GM23338 (cell line): ENCODE data around the gene SEPHS1. TPM values are rescaled to one million over a fixed set of nuclear protein-coding genes. Genes with fewer than 3 reads are reported as not detected.

ENCODE experiments used
- ATAC-seq: fragments of 200-7000 bp; cut with Tn5 transposase; 3 replicates; pipeline ENCODE4 v1.9.1; 2020
- DNase-seq: peaks from one replicate; pipeline ENCODE4 v3.0.0-alpha.2; 2015; ENCODE audit warnings: low spot score
- H2AFZ ChIP-seq: fragments of 200-600 bp; sonication (generic); 2 replicates; pipeline ENCODE4 v1.8.0; 2016; ENCODE audit warnings: antibody characterized with exemption, mild to moderate bottlenecking, moderate library complexity
- H3F3A ChIP-seq: fragments of 200-600 bp; sonication (generic); replicated peaks from 2 replicates; pipeline ENCODE4 v1.8.0; 2017; ENCODE audit warnings: antibody characterized with exemption, mixed run types, low read depth
- H3K27ac ChIP-seq: fragments of 200-600 bp; sonication (generic); 2 replicates; pipeline ENCODE4 v1.6.1; 2016; ENCODE audit warnings: low read depth
- H3K27me3 ChIP-seq: fragments of 200-600 bp; sonication (generic); 2 replicates; pipeline ENCODE4 v1.8.0; 2016; ENCODE audit warnings: mild to moderate bottlenecking, mixed run types, moderate library complexity; ENCODE audit not compliant: insufficient read depth
- H3K36me3 ChIP-seq: fragments of 200-600 bp; sonication (generic); 2 replicates; pipeline ENCODE4 v1.8.0; 2016; ENCODE audit warnings: mild to moderate bottlenecking; ENCODE audit not compliant: insufficient read depth
- H3K4me1 ChIP-seq: fragments of 200-600 bp; sonication (generic); 2 replicates; pipeline ENCODE4 v1.8.0; 2016; ENCODE audit warnings: mild to moderate bottlenecking, moderate library complexity; ENCODE audit not compliant: insufficient read depth
- H3K4me2 ChIP-seq: fragments of 200-600 bp; sonication (generic); 2 replicates; pipeline ENCODE4 v1.7.1; 2017; ENCODE audit warnings: mixed run types
- H3K4me3 ChIP-seq: fragments of 200-600 bp; sonication (generic); 2 replicates; pipeline ENCODE4 v1.6.1; 2016; ENCODE audit warnings: mixed run types
- H3K79me2 ChIP-seq: fragments of 200-600 bp; sonication (generic); replicated peaks from 2 replicates; pipeline ENCODE4 v1.8.0; 2017; ENCODE audit warnings: mild to moderate bottlenecking; ENCODE audit not compliant: insufficient read depth
- H3K9me2 ChIP-seq: fragments of 200-600 bp; sonication (generic); 2 replicates; pipeline ENCODE4 v1.8.0; 2017; ENCODE audit not compliant: insufficient read depth
- H4K20me1 ChIP-seq: fragments of 200-600 bp; sonication (generic); replicated peaks from 2 replicates; pipeline ENCODE4 v1.8.0; 2017; ENCODE audit warnings: mild to moderate bottlenecking; ENCODE audit not compliant: insufficient read depth
- H3K27ac Mint-ChIP-seq: 2 replicates; pipeline ENCODE4 v1.8.0; 2020; ENCODE audit warnings: inconsistent platforms, mild to moderate bottlenecking, moderate library complexity, mixed read lengths
- H3K27me3 Mint-ChIP-seq: 3 replicates; pipeline ENCODE4 v1.8.0; 2022; ENCODE audit warnings: low read depth, mild to moderate bottlenecking, moderate library complexity, mixed read lengths, inconsistent platforms; ENCODE audit not compliant: insufficient read depth, poor library complexity
- H3K36me3 Mint-ChIP-seq: 3 replicates; pipeline ENCODE4 v1.8.0; 2021; ENCODE audit warnings: low read depth, mild to moderate bottlenecking, inconsistent platforms, moderate library complexity, mixed read lengths
- H3K4me1 Mint-ChIP-seq: 3 replicates; pipeline ENCODE4 v1.8.0; 2020; ENCODE audit warnings: mild to moderate bottlenecking, inconsistent platforms, mixed read lengths
- H3K4me3 Mint-ChIP-seq: 3 replicates; pipeline ENCODE4 v1.8.0; 2021; ENCODE audit warnings: moderate library complexity, mild to moderate bottlenecking, inconsistent platforms, mixed read lengths
- H3K9me3 Mint-ChIP-seq: 3 replicates; pipeline ENCODE4 v1.8.0; 2020; ENCODE audit warnings: moderate library complexity, mild to moderate bottlenecking, inconsistent platforms, mixed read lengths
- CREB1 ChIP-seq: fragments of 250-450 bp; sonication (Bioruptor Pico); IDR thresholded peaks from 2 replicates; pipeline ENCODE4 v1.5.0; 2020; ENCODE audit warnings: low read depth, mild to moderate bottlenecking, moderate library complexity
- CTCF ChIP-seq, 2 experiments: fragments of 200-600 bp in 1 of 2; sonication (generic) in 1 of 2; conservative IDR thresholded peaks; 2 replicates each; pipeline versions ENCODE4 v1.5.1 to v1.6.1; 2016 to 2017; ENCODE audit warnings: antibody characterized with exemption in 2 of 2, low read depth in 2 of 2, mild to moderate bottlenecking in 2 of 2, moderate library complexity in 1 of 2
- EZH2phosphoT487 ChIP-seq: fragments of 200-600 bp; sonication (generic); IDR thresholded peaks from one replicate; pipeline ENCODE4 v1.8.1; 2018; ENCODE audit warnings: antibody characterized with exemption; ENCODE audit not compliant: unreplicated experiment
- NANOG ChIP-seq: IDR thresholded peaks from 2 replicates; pipeline ENCODE4 v1.6.1; 2016; ENCODE audit warnings: antibody characterized with exemption, borderline replicate concordance
- POLR2AphosphoS5 ChIP-seq: IDR thresholded peaks from 2 replicates; pipeline ENCODE4 v1.6.1; 2016; ENCODE audit warnings: antibody characterized with exemption, low read depth
- ZNF114 ChIP-seq: fragments of 250-450 bp; sonication (Bioruptor Pico); IDR thresholded peaks from 2 replicates; pipeline ENCODE4 v1.5.0; 2020; ENCODE audit warnings: mild to moderate bottlenecking, moderate library complexity
- ZNF331 ChIP-seq: fragments of 250-450 bp; sonication (Bioruptor Pico); IDR thresholded peaks from 2 replicates; pipeline ENCODE4 v1.5.0; 2020; ENCODE audit warnings: low read depth, mild to moderate bottlenecking, moderate library complexity
- polyA plus RNA-seq: library from polyadenylated mRNA; unstranded; fragments of >200 nt; fragmentation: Nextera tagmentation; extraction: Ambion mirVana; gene quantifications from 2 replicates; pipeline ENCODE4 v1.2.1, GENCODE V29; 2016
- total RNA-seq: library from RNA; depleted of rRNA; stranded (reverse); fragments of >200 nt; shearing (Covaris generic); gene quantifications from 2 replicates; pipeline ENCODE4 v1.2.3, GENCODE V29; 2014
- TF ChIP-seq, protein P1 (sequence below): fragments of 250-450 bp; sonication (Bioruptor Pico); IDR thresholded peaks from 2 replicates; pipeline ENCODE4 v1.5.0; 2020; ENCODE audit warnings: mild to moderate bottlenecking, moderate library complexity

SEPHS1 gene
- total and polyA plus RNA-seq, 2 experiments from 2014 or later = 260 to 609 TPM

- peaks cover 40% of the 10 kb centered on the region for H3K27me3 Mint-ChIP-seq
- no peaks in the 10 kb centered on the region for H3K9me3 Mint-ChIP-seq
- H3K36me3 Mint-ChIP-seq = peaks cover 4% of the 10 kb centered on the region; the same call in 1 of the 3 replicates
- DNase-seq (peak; percentile 78), ATAC-seq (peak; percentile 41)
- peak overlapping the region; percentile 74 for H3K4me2 ChIP-seq
- H3K36me3 ChIP-seq = no peaks in the 10 kb centered on the region
- H4K20me1 ChIP-seq = no peaks in the 10 kb centered on the region
- H3K9me2 ChIP-seq = no peaks in the 10 kb centered on the region
- peaks cover 36% of the 10 kb centered on the region for H3K4me1 ChIP-seq
- H2AFZ ChIP-seq = no peak overlapping the region
- H3F3A ChIP-seq = peaks cover 33% of the 10 kb centered on the region
- peak overlapping the region; percentile 100 for H3K27ac ChIP-seq
- H3K4me3 ChIP-seq = peak overlapping the region; percentile 56; the same call in 1 of the 2 replicates
- H3K4me1 Mint-ChIP-seq = peaks cover 48% of the 10 kb centered on the region
- peak overlapping the region; percentile 93 for H3K4me3 Mint-ChIP-seq
- H3K27ac Mint-ChIP-seq = peak overlapping the region; percentile 100
- no peaks in the 10 kb centered on the region; the same call in 1 of the 2 replicates for H3K79me2 ChIP-seq
- no peaks in the 10 kb centered on the region for H3K27me3 ChIP-seq
- TF ChIP-seq EZH2phosphoT487 = no peak
- TF ChIP-seq ZNF331 (CRISPR knock-in tag) = no peak
- no peak for TF ChIP-seq ZNF114 (CRISPR knock-in tag)
- no peak for TF ChIP-seq POLR2AphosphoS5
- TF ChIP-seq NANOG = no peak
- TF ChIP-seq CREB1 (CRISPR knock-in tag) = no peak
- peak; percentile 73 to 94 for TF ChIP-seq CTCF (conservative IDR thresholded peaks at IDR 0.05; ENCODE audit: low read depth in 2 of 2)
- TF ChIP-seq, protein P1, sequence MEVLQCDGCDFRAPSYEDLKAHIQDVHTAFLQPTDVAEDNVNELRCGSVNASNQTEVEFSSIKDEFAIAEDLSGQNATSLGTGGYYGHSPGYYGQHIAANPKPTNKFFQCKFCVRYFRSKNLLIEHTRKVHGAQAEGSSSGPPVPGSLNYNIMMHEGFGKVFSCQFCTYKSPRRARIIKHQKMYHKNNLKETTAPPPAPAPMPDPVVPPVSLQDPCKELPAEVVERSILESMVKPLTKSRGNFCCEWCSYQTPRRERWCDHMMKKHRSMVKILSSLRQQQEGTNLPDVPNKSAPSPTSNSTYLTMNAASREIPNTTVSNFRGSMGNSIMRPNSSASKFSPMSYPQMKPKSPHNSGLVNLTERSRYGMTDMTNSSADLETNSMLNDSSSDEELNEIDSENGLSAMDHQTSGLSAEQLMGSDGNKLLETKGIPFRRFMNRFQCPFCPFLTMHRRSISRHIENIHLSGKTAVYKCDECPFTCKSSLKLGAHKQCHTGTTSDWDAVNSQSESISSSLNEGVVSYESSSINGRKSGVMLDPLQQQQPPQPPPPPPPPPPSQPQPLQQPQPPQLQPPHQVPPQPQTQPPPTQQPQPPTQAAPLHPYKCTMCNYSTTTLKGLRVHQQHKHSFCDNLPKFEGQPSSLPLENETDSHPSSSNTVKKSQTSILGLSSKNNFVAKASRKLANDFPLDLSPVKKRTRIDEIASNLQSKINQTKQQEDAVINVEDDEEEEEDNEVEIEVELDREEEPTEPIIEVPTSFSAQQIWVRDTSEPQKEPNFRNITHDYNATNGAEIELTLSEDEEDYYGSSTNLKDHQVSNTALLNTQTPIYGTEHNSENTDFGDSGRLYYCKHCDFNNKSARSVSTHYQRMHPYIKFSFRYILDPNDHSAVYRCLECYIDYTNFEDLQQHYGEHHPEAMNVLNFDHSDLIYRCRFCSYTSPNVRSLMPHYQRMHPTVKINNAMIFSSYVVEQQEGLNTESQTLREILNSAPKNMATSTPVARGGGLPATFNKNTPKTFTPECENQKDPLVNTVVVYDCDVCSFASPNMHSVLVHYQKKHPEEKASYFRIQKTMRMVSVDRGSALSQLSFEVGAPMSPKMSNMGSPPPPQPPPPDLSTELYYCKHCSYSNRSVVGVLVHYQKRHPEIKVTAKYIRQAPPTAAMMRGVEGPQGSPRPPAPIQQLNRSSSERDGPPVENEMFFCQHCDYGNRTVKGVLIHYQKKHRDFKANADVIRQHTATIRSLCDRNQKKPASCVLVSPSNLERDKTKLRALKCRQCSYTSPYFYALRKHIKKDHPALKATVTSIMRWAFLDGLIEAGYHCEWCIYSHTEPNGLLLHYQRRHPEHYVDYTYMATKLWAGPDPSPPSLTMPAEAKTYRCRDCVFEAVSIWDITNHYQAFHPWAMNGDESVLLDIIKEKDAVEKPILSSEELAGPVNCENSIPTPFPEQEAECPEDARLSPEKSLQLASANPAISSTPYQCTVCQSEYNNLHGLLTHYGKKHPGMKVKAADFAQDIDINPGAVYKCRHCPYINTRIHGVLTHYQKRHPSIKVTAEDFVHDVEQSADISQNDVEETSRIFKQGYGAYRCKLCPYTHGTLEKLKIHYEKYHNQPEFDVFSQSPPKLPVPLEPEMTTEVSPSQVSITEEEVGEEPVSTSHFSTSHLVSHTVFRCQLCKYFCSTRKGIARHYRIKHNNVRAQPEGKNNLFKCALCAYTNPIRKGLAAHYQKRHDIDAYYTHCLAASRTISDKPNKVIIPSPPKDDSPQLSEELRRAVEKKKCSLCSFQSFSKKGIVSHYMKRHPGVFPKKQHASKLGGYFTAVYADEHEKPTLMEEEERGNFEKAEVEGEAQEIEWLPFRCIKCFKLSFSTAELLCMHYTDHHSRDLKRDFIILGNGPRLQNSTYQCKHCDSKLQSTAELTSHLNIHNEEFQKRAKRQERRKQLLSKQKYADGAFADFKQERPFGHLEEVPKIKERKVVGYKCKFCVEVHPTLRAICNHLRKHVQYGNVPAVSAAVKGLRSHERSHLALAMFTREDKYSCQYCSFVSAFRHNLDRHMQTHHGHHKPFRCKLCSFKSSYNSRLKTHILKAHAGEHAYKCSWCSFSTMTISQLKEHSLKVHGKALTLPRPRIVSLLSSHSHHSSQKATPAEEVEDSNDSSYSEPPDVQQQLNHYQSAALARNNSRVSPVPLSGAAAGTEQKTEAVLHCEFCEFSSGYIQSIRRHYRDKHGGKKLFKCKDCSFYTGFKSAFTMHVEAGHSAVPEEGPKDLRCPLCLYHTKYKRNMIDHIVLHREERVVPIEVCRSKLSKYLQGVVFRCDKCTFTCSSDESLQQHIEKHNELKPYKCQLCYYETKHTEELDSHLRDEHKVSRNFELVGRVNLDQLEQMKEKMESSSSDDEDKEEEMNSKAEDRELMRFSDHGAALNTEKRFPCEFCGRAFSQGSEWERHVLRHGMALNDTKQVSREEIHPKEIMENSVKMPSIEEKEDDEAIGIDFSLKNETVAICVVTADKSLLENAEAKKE (CRISPR knock-in tag) = no peak
These were observed 4.4 kb upstream of the SEPHS1 start for GRCh38 chr10:13352519-13352918.
